GM12875 (cell line): Measurements from ENCODE around the gene PLET1.

ENCODE experiments used
- H3K4me3 ChIP-seq: one replicate; pipeline ENCODE4 v1.5.1; 2011; ENCODE audit warnings: low read depth, low read length, control low read depth
- CTCF ChIP-seq: IDR thresholded peaks from 2 replicates; pipeline ENCODE4 v1.5.1; 2011; ENCODE audit warnings: low read depth, mild to moderate bottlenecking, control low read depth, inconsistent platforms, low read length, moderate library complexity, borderline replicate concordance; ENCODE audit not compliant: insufficient read depth

Gene PLET1

GRCh38 chr11:112223754-112224532 is 36.7 kb downstream of the PLET1 start:
- TF ChIP-seq CTCF, result no peak
- H3K4me3 ChIP-seq, result no peak overlapping the region

- TF ChIP-seq CTCF, result no peak
- no peak overlapping the region for H3K4me3 ChIP-seq
Observed at GRCh38 chr11:112223121-112223520, 37.5 kb downstream of the PLET1 start.

DNA sequence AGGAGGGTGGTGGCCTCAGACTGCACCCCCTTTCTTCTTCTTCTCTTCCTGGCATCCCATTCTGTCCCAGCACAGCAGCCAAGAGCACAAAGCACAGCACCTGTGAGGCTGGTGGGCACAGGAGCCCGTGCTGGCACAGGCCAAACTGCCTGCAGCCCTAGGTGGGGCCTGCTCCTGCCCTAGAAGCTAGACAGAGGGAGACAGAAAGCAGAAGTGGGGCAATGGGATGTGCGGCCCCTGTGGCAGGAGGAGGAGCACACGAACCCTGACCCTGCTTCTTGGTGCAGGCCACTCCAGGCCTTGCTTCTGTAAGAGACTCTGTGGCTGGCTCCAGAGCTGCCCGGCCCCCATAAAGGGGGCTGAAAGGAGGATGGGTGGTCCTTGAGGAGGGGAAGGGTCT is 38.4 kb downstream of the PLET1 start:
- no peak for TF ChIP-seq CTCF
- H3K4me3 ChIP-seq, result no peak overlapping the region

DNA sequence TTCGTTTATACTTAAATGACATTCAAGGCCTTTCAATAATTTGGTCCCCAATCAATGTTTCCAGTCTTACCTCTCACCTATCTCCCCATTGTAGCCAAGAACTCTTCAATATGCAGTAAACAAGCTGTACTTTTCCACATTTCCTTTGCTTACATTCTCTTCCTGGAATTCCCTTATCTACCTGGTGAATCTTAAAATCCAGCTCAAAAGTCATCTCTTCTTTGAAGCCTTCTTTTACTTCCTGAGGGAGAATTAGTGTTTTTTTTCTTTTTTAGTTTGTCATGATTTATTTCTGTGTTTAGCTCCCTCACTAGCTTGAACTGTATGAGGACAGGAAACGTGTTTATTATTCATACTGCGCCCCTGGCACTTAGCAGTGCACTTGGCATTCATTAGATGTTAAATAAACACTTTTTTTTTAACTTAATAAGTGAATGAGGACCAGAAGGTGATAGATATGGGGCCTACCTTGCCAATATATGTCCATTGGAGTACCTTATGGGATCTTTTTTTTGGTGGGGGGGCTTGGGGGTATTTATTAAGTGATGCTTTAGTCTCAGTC is 39.3 kb downstream of the PLET1 start:
- no peak for TF ChIP-seq CTCF
- H3K4me3 ChIP-seq, result no peak overlapping the region

DNA sequence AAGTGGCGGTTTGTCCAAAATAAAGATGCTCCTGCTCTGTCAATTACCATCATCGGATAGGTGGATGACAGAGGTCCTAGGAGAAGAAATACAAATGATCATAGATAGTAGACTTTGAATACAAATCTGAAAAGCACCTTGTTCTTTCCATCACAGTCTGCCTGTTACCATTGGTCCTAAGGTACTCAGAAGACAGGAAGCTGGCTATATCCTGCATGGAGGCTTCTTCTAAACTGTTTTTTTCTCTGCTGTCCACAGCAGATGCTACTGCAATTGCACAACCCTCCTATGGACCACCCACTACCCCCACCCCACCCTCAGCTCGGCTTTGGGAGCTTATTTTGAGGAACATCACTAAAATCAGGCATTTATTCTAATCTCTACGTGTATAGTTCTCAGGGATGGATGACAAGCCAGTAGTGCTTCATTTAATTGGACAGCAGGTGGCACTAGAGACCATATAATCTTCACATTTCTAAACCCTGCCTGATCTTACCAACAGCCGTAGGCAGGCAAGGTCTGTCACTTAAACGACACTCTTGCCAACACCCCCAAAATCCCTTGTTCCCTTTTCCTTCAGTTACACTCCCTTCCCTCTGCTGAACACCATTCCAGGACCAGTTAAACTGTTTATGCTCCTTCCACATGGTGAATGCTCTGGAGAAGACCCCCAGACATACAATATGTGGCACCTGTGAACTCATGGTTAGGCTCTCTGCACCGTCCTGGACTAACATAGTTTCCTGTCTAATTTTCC is 41.0 kb downstream of the PLET1 start:
- TF ChIP-seq CTCF, result peak; percentile 50; the same call in 1 of the 2 replicates
- H3K4me3 ChIP-seq, result no peak overlapping the region

- H3K4me3 ChIP-seq, result no peak overlapping the region
- TF ChIP-seq CTCF, result no peak
Observed at GRCh38 chr11:112216561-112217105, 44.0 kb downstream of the PLET1 start.

GRCh38 chr11:112215621-112216020 is 45.0 kb downstream of the PLET1 start:
- no peak overlapping the region for H3K4me3 ChIP-seq
- TF ChIP-seq CTCF, result no peak
